K562 (cell line): ENCODE results near the gene KDM2B. TPM values are rescaled to one million over a fixed set of nuclear protein-coding genes. Genes with fewer than 3 reads are reported as not detected.

Experiments
- ARHGAP35 ChIP-seq: fragments of 450-650 bp; IDR thresholded peaks from 2 replicates; pipeline ENCODE4 v1.6.1; 2018; ENCODE audit not compliant: partially characterized antibody
- CREB3L1 ChIP-seq: fragments of 450-650 bp; IDR thresholded peaks from 2 replicates; pipeline ENCODE4 v1.6.1; 2014; ENCODE audit warnings: low read depth, mild to moderate bottlenecking, moderate library complexity, borderline replicate concordance
- DMBX1 ChIP-seq: fragments of 250-450 bp; sonication (Bioruptor Pico); IDR thresholded peaks from 2 replicates; pipeline ENCODE4 v1.8.0; 2022; ENCODE audit warnings: inconsistent platforms, mild to moderate bottlenecking, moderate library complexity, borderline replicate concordance
- ERF ChIP-seq: fragments of 450-650 bp; formaldehyde crosslinking; IDR thresholded peaks from 2 replicates; pipeline ENCODE4 v1.4.0; 2020; ENCODE audit warnings: mild to moderate bottlenecking, mixed read lengths
- KLF16 ChIP-seq: IDR thresholded peaks from 2 replicates; pipeline ENCODE4 v1.6.1; 2016; ENCODE audit warnings: antibody characterized with exemption
- PBX2 ChIP-seq, 2 experiments: IDR thresholded peaks in 1 of 2; conservative IDR thresholded peaks in 1 of 2; 2 replicates each; pipeline ENCODE4 v1.6.1; 2016; ENCODE audit warnings: low read depth in 2 of 2, mild to moderate bottlenecking in 1 of 2, missing compliant biosample characterization in 1 of 2, missing genetic modification characterization in 1 of 2, moderate library complexity in 1 of 2
- PHB ChIP-seq: fragments of 250-450 bp; sonication (Bioruptor Pico); IDR thresholded peaks from 2 replicates; pipeline ENCODE4 v1.5.0; 2021
- RBM25 ChIP-seq: fragments of 200-400 bp; formaldehyde crosslinking; IDR thresholded peaks from 2 replicates; pipeline ENCODE4 v1.6.1; 2018; ENCODE audit warnings: low read length, low read depth, moderate library complexity; ENCODE audit not compliant: severe bottlenecking
- SP2 ChIP-seq: IDR thresholded peaks from 2 replicates; pipeline ENCODE4 v1.6.1; 2011; ENCODE audit warnings: mild to moderate bottlenecking, low read depth, low read length, moderate library complexity; ENCODE audit not compliant: poor library complexity, severe bottlenecking; ENCODE audit errors: extremely low read depth
- USF2 ChIP-seq: sonication (generic); formaldehyde crosslinking; IDR thresholded peaks from 2 replicates; pipeline ENCODE4 v1.5.0; 2020; ENCODE audit warnings: missing genetic modification reagents
- ZNF551 ChIP-seq: fragments of 250-450 bp; sonication (Bioruptor Pico); IDR thresholded peaks from 2 replicates; pipeline ENCODE4 v1.5.0; 2021; ENCODE audit warnings: mild to moderate bottlenecking, moderate library complexity
- ZNF561 ChIP-seq: fragments of 450-650 bp; formaldehyde crosslinking; conservative IDR thresholded peaks from 2 replicates; pipeline ENCODE4 v1.4.0; 2020; ENCODE audit warnings: mild to moderate bottlenecking, moderate library complexity
- ZNF609 ChIP-seq: sonication (generic); formaldehyde crosslinking; IDR thresholded peaks from 2 replicates; pipeline ENCODE4 v1.8.1; 2023; ENCODE audit warnings: missing genetic modification reagents, mild to moderate bottlenecking, borderline replicate concordance
- polyA plus RNA-seq, 8 experiments: library from polyadenylated mRNA; depleted of rRNA in 4 of 8; stranded (reverse) in 5 of 8; unstranded in 3 of 8; fragments of >200 nt; fragmentation: Nextera tagmentation in 2 of 8; fragmentation: Illumina TruSeq in 1 of 8; extraction: Ambion mirVana in 2 of 8; extraction: Trizol in 1 of 8; gene quantifications; 2 replicates each; pipeline versions ENCODE4 v1.2.1 to v1.2.3, GENCODE V29; 2011 to 2014; ENCODE audit warnings: inconsistent platforms in 1 of 8, missing spikeins in 1 of 8
- total RNA-seq, 7 experiments: library from RNA; depleted of rRNA in 6 of 7; stranded (reverse); fragments of >200 nt in 6 of 7; fragmentation: Illumina TruSeq in 2 of 7; extraction: Trizol in 2 of 7; gene quantifications; 2 replicates each; pipeline versions ENCODE4 v1.2.1 to v1.2.3, GENCODE V29; 2011 to 2021; ENCODE audit warnings: low replicate concordance in 1 of 7

KDM2B gene
- total and polyA plus RNA-seq, 9 of the 15 experiments (the other 6 are each of a cell fraction or from before 2014, with no cell fraction given): 7.4 to 50.5 (median 22.5) TPM

- peak; percentile 77 for TF ChIP-seq USF2 (CRISPR knock-in tag)
- TF ChIP-seq ARHGAP35: no peak
- TF ChIP-seq ERF: 0 out of 2 replicates have a peak, but pooled peaks have one; percentile 25
- TF ChIP-seq ZNF551 (CRISPR knock-in tag): no peak
- no peak for TF ChIP-seq KLF16
- peak; percentile 95 for TF ChIP-seq PBX2 (CRISPR knock-in tag; IDR thresholded peaks at IDR 0.05; ENCODE audit: low read depth)
- TF ChIP-seq PBX2 (tag; conservative IDR thresholded peaks at IDR 0.05; ENCODE audit: low read depth): peak; percentile 98
- TF ChIP-seq RBM25: peak; percentile 98
- 0 out of 2 replicates have a peak, but pooled peaks have one; percentile 24 for TF ChIP-seq PHB (CRISPR knock-in tag)
- TF ChIP-seq ZNF609: no peak
- 0 out of 2 replicates have a peak, but pooled peaks have one; percentile 52 for TF ChIP-seq CREB3L1
- TF ChIP-seq DMBX1: peak; percentile 35; the same call in 1 of the 2 replicates
- no peak for TF ChIP-seq ZNF561
- TF ChIP-seq SP2: peak; percentile 85
Measured at GRCh38 chr12:121399391-121400331, 181.2 kb downstream of the KDM2B start, which contains the start of gene RNF34 (continued).
